ENCODE results near the gene FOXP4. TPM values are rescaled to one million over a fixed set of nuclear protein-coding genes. Genes with fewer than 3 reads are reported as not detected.

FOXP4 gene
- total RNA-seq, 1 experiment from 2014 or later = 0.53 TPM

DNA sequence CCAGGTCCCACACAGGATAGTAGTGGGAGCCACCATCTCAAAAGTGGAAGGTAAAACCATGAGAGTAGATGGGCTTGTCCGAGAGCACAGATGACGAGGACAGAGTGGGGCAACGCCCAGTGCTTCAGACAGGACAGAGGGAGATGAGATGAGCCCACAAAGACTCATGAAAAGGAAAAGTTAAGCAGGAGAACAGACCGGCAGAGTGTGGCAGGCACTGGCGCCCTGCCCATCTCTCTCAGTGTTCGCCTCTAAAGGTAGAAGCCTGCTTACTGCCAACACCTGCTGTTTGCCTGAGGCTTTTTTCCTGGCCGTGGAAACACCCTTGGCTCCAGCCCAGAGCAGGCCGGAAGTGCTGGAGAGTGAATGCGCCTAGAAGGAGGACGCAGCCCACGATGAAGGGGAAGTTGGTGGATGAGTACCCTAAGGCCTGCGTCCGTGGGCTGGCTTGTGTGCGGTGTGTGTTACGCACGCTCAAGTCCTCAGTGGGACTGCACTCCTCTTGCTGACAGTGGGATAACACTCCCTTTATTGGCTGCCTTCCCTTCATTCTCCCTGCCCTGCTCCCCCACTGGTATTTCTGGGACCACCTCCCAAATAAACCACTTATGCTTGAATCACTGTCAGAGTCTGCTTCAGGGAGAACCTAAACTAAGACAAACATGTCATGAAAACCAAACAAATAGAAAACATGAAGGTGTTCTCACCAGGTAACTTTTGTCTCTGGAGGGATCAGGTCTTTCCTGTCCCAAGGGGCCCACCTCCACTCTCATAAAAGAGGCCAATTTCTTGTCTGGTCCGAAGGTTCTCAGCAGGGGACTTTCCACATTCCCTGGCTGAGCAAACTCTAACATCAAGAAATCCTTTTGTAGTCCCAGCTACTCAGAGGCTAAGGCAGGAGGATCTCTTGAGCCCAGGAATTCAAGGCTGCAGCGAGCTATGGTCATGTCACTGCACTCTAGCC lies 9.1 kb upstream of the FOXP4 start:
- Histone ChIP-seq H3K36me3 (no peaks in the 10 kb centered on the region), H3K9me3 (no peaks in the 10 kb centered on the region), H3K27me3 (no peaks in the 10 kb centered on the region), H3K4me3 (no peak overlapping the region)
- DNase-seq = no peak

DNA sequence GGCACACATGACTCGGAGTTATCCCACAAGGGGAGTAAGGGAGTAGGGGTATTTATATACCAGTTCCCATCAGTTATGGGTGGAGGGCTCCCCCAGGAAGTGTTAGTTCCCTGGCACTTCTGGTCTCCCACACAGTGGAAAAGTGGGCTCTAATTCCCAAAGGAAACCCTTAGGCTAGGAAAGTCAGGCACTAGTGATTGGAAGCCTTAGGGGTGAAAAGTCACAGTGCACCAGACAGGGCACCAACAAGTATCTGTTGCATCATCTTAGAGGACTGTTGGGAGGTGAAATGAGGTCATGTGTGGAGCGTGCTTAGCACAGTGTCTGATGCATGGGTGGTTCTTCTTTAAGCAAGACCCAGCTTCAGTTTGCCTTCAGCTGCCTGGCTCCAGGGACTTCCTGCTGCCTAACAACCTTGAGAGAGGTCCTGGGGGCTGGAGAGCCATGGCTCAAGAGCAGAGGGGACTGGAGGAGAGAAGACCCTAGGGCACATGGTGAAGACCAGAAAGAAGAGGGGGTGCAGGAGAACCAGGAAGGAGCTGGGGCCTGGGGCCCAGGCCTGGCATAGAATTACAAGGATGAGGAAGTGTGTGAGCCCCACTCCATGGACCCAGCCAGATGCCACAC lies 7.5 kb upstream of the FOXP4 start:
- Histone ChIP-seq H3K36me3 (no peaks in the 10 kb centered on the region), H3K4me3 (no peak overlapping the region), H3K9me3 (no peaks in the 10 kb centered on the region), H3K27me3 (no peaks in the 10 kb centered on the region)
- DNase-seq = no peak

DNA sequence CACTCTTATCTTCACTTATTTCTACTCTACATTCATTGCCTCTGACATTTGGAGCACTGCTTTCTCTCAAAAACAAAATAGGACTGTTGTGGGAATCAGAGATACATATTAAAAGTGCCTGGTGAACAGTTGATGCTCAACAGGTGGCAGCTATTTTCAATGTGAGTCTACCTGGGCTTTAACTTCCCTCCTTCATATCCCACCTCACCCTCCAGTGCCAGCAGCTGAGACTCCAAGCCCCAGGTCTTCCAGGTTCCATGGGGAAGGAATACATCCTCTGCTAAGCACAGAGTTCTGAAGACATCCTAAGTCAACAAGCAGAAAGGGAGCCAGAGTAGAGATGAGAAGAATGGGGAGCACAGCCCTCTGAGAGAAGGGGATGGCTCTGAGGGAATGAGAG lies 7.0 kb upstream of the FOXP4 start:
- Histone ChIP-seq H3K36me3 (no peaks in the 10 kb centered on the region), H3K9me3 (no peaks in the 10 kb centered on the region), H3K27me3 (no peaks in the 10 kb centered on the region), H3K4me3 (no peak overlapping the region)
- no peak for DNase-seq

DNA sequence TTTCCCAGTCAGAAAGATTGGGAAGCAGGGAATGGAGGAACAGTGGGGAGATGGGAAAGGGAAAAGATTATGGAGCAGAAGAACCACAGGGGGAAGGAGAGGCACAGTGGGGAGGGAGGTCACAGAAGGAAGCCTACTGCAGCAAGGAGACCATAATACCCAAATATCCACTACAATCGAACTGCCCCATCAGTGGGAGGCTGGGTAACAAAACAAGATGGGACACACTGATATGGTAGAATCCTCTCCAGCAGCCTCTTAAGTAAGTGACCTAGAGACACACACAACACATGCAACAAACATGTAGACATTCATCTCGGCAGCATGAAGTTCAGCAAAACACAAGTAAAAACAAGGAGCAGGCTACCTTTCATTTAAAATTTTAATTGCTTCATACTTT lies 4.8 kb upstream of the FOXP4 start:
- no peak for DNase-seq
- no peak overlapping the region for H3K4me3 ChIP-seq
- no peaks in the 10 kb centered on the region for H3K36me3 ChIP-seq
- H3K9me3 ChIP-seq = no peaks in the 10 kb centered on the region
- no peaks in the 10 kb centered on the region for H3K27me3 ChIP-seq

DNA sequence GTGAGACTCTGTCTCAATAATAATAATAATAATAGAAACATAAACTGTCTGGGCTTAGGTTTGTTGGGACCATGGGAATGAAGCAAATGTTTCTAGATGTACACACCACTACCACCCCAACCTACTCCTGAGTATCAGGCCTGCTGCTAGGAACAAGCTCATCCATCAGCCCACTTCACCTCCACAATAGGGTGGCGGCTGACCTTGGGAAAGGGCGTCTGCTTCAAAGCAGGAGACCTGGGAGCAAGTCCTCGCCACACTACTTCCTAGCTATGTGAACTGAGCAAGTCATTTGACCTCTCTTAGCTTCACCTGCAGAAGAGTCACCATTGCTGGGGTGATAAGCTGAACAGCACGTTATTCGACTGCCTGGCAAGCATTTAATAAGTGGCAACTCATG lies 3.1 kb upstream of the FOXP4 start:
- no peak overlapping the region for H3K4me3 ChIP-seq
- no peaks in the 10 kb centered on the region for H3K27me3 ChIP-seq
- H3K36me3 ChIP-seq = no peaks in the 10 kb centered on the region
- H3K9me3 ChIP-seq = no peaks in the 10 kb centered on the region
- no peak for DNase-seq

DNA sequence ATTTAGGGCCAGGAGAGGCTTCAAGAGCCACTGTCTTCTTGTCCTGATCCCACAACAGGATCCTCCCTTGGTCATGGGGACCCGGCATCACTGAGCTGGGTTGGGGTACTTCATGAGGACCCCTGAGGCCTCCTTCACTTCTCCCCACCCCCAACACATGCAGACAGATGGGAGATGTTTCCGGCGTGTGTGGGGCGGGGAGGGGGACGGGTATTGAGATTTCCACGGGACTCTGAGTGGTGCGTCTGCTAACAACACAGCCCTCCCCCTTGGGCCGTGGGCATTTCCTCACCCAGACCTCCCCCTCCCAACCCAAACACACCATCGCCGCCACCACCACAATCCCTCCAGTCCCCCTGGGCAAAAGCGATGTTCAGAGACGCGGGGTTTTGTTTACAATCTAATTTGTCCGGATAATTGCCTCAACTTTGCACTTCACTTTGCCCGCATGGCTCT lies 906 bp upstream of the FOXP4 start:
- DNase-seq = no peak
- no peaks in the 10 kb centered on the region for H3K36me3 ChIP-seq
- H3K27me3 ChIP-seq = no peaks in the 10 kb centered on the region
- no peaks in the 10 kb centered on the region for H3K9me3 ChIP-seq
- peak overlapping the region; percentile 60 for H3K4me3 ChIP-seq

DNA sequence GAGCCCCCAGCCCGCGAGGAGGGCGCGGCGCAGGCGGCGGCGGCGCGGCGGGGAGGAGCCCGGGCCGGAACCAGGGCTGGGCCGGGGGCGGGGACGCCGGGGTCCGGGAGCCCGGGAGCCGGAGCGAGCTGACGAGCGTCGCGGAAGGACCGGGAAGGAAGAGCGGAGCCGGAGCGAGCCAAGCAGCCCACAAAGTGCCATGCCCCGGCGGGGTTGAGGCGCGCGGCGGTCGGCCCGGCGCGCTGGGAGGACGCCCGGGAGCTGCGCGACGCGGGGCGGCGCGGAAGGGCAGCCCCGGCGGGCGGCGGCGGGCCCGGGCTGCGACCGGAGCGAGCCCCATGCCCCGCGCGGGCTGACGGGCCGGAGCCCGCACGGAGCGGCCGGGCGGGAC lies 289 bp downstream of the FOXP4 start:
- no peaks in the 10 kb centered on the region for H3K36me3 ChIP-seq
- H3K27me3 ChIP-seq = no peaks in the 10 kb centered on the region
- H3K9me3 ChIP-seq = no peaks in the 10 kb centered on the region
- peak overlapping the region; percentile 48 for H3K4me3 ChIP-seq
- DNase-seq = peak; percentile 52

DNA sequence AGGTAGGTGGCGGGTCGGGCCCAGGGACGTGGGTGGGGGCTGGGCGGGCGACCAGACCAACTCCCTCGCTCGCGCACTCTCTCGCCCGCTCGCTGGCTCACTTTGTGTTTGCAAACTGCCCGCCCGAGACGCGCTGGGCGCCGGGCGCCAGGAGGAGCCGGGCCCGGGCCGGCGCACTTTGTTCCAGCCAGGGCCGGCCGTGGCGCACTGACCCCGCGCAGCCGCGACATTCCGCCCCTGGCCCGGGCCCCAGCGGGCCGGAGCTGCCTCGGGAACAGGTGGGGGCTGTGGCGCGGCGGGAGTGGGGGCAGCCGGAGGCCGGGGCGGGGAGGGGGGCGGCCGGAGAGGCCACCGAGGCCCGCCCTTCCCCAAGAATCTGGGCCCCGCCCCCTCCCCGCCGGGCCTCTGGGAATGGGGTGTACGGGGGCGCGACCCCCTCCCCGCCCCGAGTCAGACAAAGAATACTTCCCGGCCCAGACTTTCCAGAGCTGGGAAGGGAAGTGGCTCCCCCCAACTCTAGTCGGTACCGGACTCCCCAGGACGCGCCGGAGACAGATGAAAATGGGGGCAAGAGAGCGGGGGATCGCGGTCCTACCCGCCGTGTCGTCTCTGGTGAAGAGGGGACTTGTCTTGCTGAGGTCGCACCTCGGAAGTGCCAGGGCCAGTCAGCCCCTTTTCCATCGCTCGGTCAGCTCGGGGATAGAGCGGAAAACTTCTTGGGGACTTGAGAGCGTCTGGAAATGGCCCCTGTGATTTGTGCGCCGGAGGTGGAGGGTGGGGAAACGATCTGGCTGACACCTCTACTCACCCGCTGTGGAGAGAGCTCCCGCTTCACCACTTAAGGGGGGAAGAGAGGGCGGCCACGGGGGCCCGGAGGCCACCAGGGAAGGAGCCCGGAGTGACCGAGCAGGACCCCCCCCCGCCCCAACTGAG lies 951 bp downstream of the FOXP4 start:
- Histone ChIP-seq H3K36me3 (no peaks in the 10 kb centered on the region), H3K4me3 (peak overlapping the region; percentile 48), H3K9me3 (no peaks in the 10 kb centered on the region), H3K27me3 (no peaks in the 10 kb centered on the region)
- DNase-seq = peak; percentile 32

DNA sequence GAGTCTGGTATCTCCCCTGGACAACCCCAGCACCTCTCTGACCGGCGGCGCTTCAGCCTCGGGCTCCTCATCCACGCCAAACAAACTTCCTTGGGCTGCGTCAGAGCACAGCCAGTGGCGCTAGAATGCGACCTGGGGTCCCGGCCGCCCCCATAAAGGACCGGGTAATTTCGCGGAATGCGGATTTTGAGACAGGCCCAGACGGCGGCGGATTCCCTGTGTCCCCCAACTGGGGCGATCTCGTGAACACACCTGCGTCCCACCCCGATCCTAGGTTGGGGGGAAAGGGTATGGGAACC lies 1.6 kb downstream of the FOXP4 start:
- no peaks in the 10 kb centered on the region for H3K9me3 ChIP-seq
- no peaks in the 10 kb centered on the region for H3K27me3 ChIP-seq
- no peak for DNase-seq
- H3K36me3 ChIP-seq = no peaks in the 10 kb centered on the region
- peak overlapping the region; percentile 48 for H3K4me3 ChIP-seq

DNA sequence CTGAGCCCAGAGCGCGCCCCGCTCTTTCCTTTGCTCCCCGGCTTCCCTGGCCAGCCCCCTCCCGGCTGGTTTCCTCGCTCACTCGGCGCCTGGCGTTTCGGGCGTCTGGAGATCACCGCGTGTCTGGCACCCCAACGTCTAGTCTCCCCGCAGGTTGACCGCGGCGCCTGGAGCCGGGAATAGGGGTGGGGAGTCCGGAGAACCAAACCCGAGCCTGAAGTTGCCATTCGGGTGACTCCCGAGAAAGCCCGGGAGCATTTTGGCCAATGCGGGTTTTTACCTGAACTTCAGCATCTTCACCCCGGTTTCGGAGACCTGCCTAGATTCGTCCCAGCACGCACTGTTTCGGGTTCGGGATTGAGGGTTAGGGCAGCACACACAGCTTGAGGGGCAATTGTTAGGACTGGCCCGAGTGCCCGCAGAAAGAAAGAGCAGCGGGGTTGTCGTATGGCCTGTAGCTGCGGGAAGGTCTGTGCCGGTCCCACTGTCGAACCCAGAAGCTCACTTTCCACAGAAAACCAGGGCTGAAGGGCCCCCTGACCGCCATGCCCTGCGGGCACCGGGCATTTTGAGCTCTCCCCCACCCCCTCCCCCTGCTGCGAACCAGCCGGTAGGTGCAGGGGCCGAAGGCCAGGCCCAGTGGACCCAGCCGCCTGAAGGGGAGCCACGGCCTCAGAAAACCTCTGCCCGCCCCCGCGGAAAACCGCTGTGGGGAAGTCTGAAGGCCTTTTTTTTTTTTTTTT lies 2.1 kb downstream of the FOXP4 start:
- Histone ChIP-seq H3K36me3 (no peaks in the 10 kb centered on the region), H3K27me3 (no peaks in the 10 kb centered on the region), H3K4me3 (no peak overlapping the region), H3K9me3 (no peaks in the 10 kb centered on the region)
- no peak for DNase-seq

DNA sequence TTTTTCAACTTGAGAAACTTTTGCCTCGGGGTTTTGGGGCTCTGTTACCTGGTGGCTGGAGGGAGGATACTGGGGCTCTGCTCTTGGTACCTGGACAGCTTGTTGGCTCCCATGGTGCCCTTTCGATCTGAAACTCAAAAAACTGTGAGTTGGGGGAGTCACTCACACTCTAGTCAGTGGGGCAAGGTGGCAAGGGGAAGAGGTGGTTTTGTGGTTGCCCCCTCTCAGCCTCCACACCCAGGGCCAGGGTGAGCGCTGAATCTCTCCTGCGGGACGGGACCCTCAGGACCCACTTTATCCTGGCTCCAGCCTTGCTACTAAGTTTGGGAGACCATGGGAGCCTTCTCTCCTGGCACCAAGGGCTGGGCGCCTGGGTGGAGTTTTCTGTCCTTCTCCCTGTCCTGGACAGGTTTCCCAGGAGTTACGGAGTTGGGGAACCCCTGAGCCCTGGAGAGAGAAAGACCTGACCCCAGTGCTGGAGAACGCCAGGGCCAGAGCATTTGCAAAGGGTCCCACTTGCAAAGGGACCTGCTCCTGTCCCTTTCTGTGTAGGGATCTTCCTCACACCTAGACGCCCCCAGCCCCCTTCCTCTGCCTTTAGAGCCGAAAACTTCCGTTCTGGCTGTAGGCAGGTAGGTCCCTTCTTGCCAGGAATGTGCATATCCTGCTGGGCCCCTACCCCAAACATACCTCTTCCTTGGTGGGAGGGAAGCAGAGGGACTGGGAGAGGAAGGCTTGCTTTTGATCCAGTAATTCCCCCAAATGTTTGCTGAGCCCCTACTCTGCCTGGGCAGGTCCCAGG lies 2.9 kb downstream of the FOXP4 start:
- H3K4me3 ChIP-seq = no peak overlapping the region
- no peaks in the 10 kb centered on the region for H3K27me3 ChIP-seq
- no peaks in the 10 kb centered on the region for H3K36me3 ChIP-seq
- no peak for DNase-seq
- H3K9me3 ChIP-seq = no peaks in the 10 kb centered on the region

DNA sequence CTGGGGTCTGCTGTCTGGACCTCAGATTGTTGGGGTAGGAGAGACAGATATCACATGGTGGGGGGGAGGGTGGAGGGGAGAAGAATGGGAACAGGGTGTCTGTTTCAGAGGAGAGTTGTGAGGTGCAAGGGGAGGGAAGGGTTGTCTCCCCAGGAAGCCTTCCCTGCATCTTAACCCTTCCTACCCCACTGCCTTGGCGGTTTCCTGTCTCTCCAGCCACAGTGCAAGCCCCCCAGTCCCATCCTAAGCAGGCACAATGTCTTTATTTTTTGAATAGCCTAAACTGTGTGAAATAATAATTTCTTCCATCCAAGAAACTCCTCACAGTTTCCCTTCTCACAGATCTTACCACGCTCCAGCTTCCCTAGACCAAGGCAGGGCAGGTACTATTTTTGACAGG lies 3.5 kb downstream of the FOXP4 start:
- no peaks in the 10 kb centered on the region for H3K27me3 ChIP-seq
- no peak overlapping the region for H3K4me3 ChIP-seq
- H3K9me3 ChIP-seq = no peaks in the 10 kb centered on the region
- no peaks in the 10 kb centered on the region for H3K36me3 ChIP-seq
- no peak for DNase-seq

DNA sequence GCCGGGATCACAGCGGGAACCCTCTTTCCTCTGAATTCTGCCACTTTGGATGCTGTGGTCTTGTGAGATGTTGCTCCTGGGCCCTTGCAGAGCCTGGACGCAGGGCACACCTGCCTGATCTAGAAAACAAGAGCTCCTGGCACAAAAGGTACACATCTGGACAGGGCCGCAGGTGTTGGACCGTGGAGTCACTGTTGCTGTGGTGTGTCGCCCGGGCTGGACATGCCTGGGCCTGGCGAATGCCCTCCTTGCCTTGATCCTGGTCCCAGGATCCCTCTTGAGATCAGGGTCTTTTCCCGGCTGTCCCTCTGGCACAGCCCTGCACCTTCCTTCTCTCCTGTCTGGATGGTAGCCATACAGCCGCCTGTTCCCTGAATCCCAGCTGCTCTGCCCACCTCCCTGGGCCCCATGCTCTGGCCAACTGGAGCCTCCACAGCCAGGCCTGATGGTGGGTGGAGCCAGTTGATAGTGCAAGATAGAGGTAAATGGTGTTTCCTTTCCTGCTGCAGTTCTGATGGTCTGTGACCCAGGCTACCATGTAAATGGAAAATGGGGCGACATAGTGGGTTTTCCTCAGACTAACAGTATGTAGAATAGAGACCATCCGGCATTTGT lies 5.0 kb downstream of the FOXP4 start:
- H3K36me3 ChIP-seq = no peaks in the 10 kb centered on the region
- no peaks in the 10 kb centered on the region for H3K27me3 ChIP-seq
- H3K4me3 ChIP-seq = no peak overlapping the region
- DNase-seq = no peak
- no peaks in the 10 kb centered on the region for H3K9me3 ChIP-seq

DNA sequence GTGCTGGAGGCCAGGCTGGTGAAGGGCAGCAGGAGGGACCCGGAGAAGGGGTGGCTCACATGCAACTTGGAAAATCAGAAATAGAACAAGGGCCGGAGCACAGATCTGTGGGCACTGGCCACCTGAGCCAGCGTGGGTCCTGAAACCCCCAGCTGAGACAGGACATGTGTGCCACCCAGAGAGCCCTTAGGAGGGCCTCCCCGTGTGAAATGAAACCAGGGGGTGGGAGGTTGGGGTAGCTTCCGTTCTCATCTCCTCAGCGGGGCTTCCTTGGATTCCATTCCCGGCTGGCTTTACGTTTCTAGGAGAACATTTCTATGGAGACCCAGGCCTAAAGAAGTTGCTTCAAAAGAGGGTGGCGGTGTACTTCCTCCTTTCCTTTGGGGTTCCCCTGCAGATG lies 5.7 kb downstream of the FOXP4 start:
- DNase-seq = no peak
- no peaks in the 10 kb centered on the region for H3K27me3 ChIP-seq
- H3K4me3 ChIP-seq = no peak overlapping the region
- H3K36me3 ChIP-seq = no peaks in the 10 kb centered on the region
- H3K9me3 ChIP-seq = no peaks in the 10 kb centered on the region

DNA sequence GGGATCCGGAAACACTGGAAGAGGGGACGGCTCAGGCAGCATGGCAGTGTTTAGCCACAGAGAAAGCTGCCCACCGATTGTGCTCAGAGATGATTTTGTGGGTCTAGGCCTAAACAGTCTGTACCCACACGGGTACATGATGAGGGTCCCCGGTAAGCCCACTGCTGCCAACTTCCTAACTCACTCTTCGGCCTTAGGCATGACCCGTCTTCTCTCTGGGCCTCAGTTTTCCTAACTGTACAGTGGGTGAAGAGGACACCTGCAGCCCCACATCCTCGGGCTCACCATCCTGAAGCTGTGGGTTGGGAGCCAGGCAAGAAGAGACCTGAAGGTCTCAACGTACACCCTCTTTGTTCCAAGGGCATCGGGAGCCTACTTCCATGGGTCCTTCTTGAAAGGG lies 6.5 kb downstream of the FOXP4 start:
- Histone ChIP-seq H3K27me3 (no peaks in the 10 kb centered on the region), H3K9me3 (no peaks in the 10 kb centered on the region), H3K4me3 (no peak overlapping the region), H3K36me3 (no peaks in the 10 kb centered on the region)
- DNase-seq = no peak
